ENCODE data around the gene RPL3. TPM values are rescaled to one million over a fixed set of nuclear protein-coding genes. Genes with fewer than 3 reads are reported as not detected.

RPL3 gene
- total and polyA plus RNA-seq, 4 donors = 1,521 to 2,749 (median 1,961) TPM

DNA sequence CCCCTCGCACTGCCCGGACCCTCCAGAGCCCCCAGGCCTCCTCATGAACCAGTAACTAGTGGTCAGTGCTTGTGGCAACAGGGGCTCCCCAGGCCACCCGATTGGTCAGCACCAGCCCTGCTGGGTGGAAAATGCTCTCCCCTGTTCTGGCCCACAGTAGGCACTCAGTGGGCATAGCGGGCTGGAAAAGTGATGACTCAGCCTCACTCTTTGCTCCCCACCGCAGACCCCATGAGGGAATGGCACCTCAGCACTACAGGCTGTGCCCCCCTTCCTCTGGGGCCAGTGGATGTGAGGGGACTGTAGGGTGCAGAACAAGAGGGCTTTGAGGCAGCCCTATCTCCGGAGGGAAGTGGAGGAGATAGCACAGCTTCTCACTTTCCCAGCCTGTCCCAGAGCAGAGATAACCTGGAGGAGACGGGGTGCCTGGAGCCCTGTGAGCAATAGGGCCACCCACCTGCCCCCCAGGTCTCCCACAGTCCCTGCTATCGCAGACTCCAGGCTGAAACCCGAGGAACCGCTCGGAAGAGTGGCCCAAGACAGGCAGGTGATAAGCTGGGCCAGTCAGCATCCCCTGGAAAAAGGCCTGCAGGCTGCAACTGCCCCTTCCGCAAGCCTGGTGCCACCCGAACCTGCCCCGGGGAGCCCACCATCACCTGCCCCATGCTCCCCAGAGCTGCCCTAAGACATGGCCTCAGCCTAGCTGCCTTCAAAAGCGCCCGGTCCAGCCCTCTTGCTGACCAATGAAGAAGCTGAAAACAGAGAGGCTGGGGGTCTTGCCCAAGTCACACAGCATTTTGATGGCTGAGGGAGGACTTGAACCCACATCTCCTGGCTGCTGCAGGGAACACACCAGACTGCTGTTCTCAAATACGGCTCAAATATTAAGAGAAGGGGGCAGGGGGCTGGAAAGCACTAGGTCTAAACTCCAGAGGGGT lies 45.2 kb downstream of the RPL3 start:
- Histone ChIP-seq H3K4me3 (no peak overlapping the region), H3K4me1 (ENCODE audit: control insufficient read depth in 5 of 5, insufficient read depth in 5 of 5, low read length in 5 of 5) (peaks cover 0 to 9% (median 0%) of the 10 kb centered on the region in 5 donors), H3K27ac (ENCODE audit: low read depth in 1 of 2, low read length in 1 of 2) (no peak overlapping the region), H3K36me3 (ENCODE audit: control insufficient read depth in 4 of 4, insufficient read depth in 4 of 4, low read length in 4 of 4) (no peaks in the 10 kb centered on the region), H3K9me3 (ENCODE audit: control insufficient read depth in 4 of 4, insufficient read depth in 3 of 4, low read length in 3 of 4) (peaks cover 0 to 5% (median under 1%) of the 10 kb centered on the region in 4 donors), H3K9ac (ENCODE audit: insufficient read depth in 1 of 2, low read length in 2 of 2) (no peak overlapping the region), H3K27me3 (ENCODE audit: control insufficient read depth in 3 of 3, insufficient read depth in 3 of 3, low read length in 2 of 3) (no peaks in the 10 kb centered on the region)
- TF ChIP-seq, protein P1, sequence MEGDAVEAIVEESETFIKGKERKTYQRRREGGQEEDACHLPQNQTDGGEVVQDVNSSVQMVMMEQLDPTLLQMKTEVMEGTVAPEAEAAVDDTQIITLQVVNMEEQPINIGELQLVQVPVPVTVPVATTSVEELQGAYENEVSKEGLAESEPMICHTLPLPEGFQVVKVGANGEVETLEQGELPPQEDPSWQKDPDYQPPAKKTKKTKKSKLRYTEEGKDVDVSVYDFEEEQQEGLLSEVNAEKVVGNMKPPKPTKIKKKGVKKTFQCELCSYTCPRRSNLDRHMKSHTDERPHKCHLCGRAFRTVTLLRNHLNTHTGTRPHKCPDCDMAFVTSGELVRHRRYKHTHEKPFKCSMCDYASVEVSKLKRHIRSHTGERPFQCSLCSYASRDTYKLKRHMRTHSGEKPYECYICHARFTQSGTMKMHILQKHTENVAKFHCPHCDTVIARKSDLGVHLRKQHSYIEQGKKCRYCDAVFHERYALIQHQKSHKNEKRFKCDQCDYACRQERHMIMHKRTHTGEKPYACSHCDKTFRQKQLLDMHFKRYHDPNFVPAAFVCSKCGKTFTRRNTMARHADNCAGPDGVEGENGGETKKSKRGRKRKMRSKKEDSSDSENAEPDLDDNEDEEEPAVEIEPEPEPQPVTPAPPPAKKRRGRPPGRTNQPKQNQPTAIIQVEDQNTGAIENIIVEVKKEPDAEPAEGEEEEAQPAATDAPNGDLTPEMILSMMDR (IDR thresholded peaks at IDR 0.05; ENCODE audit: control extremely low read depth, extremely low read depth) = no peak
- no peak for ATAC-seq (ENCODE audit: insufficient read depth, low FRiP score)
- 84 to 86% methylated on average over 17 of the region's 17 CpGs for WGBS, 2 donors
- DNase-seq = no peak

DNA sequence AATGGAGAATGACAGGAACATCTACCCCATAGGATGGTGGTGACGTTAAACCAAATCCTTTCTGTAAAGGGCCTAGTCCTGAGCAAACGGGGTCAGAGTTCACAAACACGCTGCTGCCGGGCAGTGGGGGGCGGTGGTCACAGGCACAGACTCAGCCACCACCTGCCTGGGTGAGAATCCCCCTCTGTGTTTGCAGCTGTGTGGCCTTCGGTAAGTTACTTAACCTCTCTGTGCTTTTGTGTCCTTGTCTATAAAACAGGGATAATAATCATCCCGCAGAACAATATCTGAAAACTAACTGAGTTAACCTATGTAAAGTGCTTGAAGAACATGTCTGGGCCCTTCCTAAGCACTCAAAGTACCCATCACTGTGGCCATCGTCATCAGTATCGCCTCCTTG lies 48.6 kb downstream of the RPL3 start:
- H3K9me3 ChIP-seq (ENCODE audit: control insufficient read depth in 4 of 4, insufficient read depth in 3 of 4, low read length in 3 of 4) = no peaks in the 10 kb centered on the region
- H3K9ac ChIP-seq (ENCODE audit: insufficient read depth in 1 of 2, low read length in 2 of 2) = no peak overlapping the region
- H3K4me3 ChIP-seq = no peak overlapping the region
- H3K27ac ChIP-seq (ENCODE audit: low read depth in 1 of 2, low read length in 1 of 2) = no peak overlapping the region
- DNase-seq = no peak
- 90 to 97% methylated on average over 9 of the region's 9 CpGs for WGBS, 2 donors
- no peaks in the 10 kb centered on the region for H3K36me3 ChIP-seq (ENCODE audit: control insufficient read depth in 4 of 4, insufficient read depth in 4 of 4, low read length in 4 of 4)
- no peaks in the 10 kb centered on the region for H3K27me3 ChIP-seq (ENCODE audit: control insufficient read depth in 3 of 3, insufficient read depth in 3 of 3, low read length in 2 of 3)
- no peaks in the 10 kb centered on the region for H3K4me1 ChIP-seq (ENCODE audit: control insufficient read depth in 5 of 5, insufficient read depth in 5 of 5, low read length in 5 of 5)
- TF ChIP-seq, protein P1 (IDR thresholded peaks at IDR 0.05; ENCODE audit: control extremely low read depth, extremely low read depth) = no peak
- ATAC-seq (ENCODE audit: insufficient read depth, low FRiP score) = no peak

DNA sequence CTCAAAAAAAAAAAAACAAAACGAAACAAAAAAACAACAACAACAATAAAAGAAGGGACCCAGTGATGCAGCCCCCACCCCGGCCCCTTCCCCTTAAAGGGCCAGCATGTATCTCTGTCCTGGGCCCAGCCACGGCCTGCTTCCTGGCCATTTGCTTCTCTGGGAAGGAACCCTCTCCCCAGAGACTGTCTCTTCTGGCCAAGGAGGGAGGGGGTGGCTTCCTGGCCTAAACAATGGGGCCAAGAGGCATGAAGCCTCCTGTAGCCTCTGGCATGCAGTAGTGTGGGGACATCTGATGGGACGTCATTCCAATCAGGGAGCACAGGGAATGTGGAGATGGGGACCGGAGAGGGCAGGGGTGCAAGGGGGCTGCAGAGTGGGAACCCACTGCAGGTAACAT lies 49.1 kb downstream of the RPL3 start:
- DNase-seq (no peak), ATAC-seq (ENCODE audit: insufficient read depth, low FRiP score) (no peak)
- Histone ChIP-seq H3K27me3 (ENCODE audit: control insufficient read depth in 3 of 3, insufficient read depth in 3 of 3, low read length in 2 of 3) (no peaks in the 10 kb centered on the region), H3K9ac (ENCODE audit: insufficient read depth in 1 of 2, low read length in 2 of 2) (no peak overlapping the region), H3K4me3 (no peak overlapping the region), H3K4me1 (ENCODE audit: control insufficient read depth in 5 of 5, insufficient read depth in 5 of 5, low read length in 5 of 5) (no peaks in the 10 kb centered on the region), H3K9me3 (ENCODE audit: control insufficient read depth in 4 of 4, insufficient read depth in 3 of 4, low read length in 3 of 4) (no peaks in the 10 kb centered on the region), H3K36me3 (ENCODE audit: control insufficient read depth in 4 of 4, insufficient read depth in 4 of 4, low read length in 4 of 4) (no peaks in the 10 kb centered on the region), H3K27ac (ENCODE audit: low read depth in 1 of 2, low read length in 1 of 2) (no peak overlapping the region)
- TF ChIP-seq, protein P1 (IDR thresholded peaks at IDR 0.05; ENCODE audit: control extremely low read depth, extremely low read depth) = no peak
- WGBS, 2 donors = 57 to 63% methylated on average over 5 of the region's 5 CpGs

Measured in lung (tissue), 12 donors.